GM12891 (cell line): ENCODE measurements around the gene LBX2.

ENCODE experiments used
- PAX5 ChIP-seq: IDR thresholded peaks from 2 replicates; pipeline ENCODE4 v1.6.1; 2011; ENCODE audit warnings: low read length, moderate library complexity, mild to moderate bottlenecking; ENCODE audit not compliant: insufficient read depth, severe bottlenecking
- POLR2A ChIP-seq: IDR thresholded peaks from 2 replicates; pipeline ENCODE4 v1.6.1; 2011; ENCODE audit warnings: low read depth, low read length, control low read depth
- TAF1 ChIP-seq: IDR thresholded peaks from 2 replicates; pipeline ENCODE4 v1.6.1; 2011; ENCODE audit warnings: low read depth, low read length, control low read depth

GRCh38 chr2:74528600-74529356, 29.4 kb upstream of the LBX2 start:
- TF ChIP-seq POLR2A = no peak
- TF ChIP-seq TAF1 = no peak
- no peak for TF ChIP-seq PAX5
